Stimulated activated CD8-positive, alpha-beta memory T cell treated with anti-CD3 and anti-CD28 coated beads, Interleukin-4, amount 100 ng/mL, for 1 hour (primary cell): ENCODE measurements around the gene UMODL1.

Experiments used
- DNase-seq, 2 donors: peaks; one replicate each; pipeline ENCODE4 v3.0.0-alpha.2; 2020; ENCODE audit warnings: low read depth in 2 of 2, low spot score in 1 of 2

UMODL1 gene

GRCh38 chr21:42039911-42040351 is 31.2 kb upstream of the UMODL1 start:
- DNase-seq = no peak

GRCh38 chr21:42040411-42041180 is 30.5 kb upstream of the UMODL1 start:
- no peak for DNase-seq

- no peak for DNase-seq
These were observed 29.9 kb upstream of the UMODL1 start for GRCh38 chr21:42041246-42041645.

- no peak for DNase-seq
These were observed 29.4 kb upstream of the UMODL1 start for GRCh38 chr21:42041711-42042110.

- no peak for DNase-seq
These were observed 28.5 kb upstream of the UMODL1 start for GRCh38 chr21:42042651-42043050.

- DNase-seq = no peak
These were observed 27.8 kb upstream of the UMODL1 start for GRCh38 chr21:42043201-42043895.

GRCh38 chr21:42043961-42044360 is 27.2 kb upstream of the UMODL1 start:
- no peak for DNase-seq

GRCh38 chr21:42044871-42045495 is 26.1 kb upstream of the UMODL1 start:
- no peak for DNase-seq

GRCh38 chr21:42047821-42048613 is 23.1 kb upstream of the UMODL1 start:
- no peak for DNase-seq

GRCh38 chr21:42048870-42049577 is 22.1 kb upstream of the UMODL1 start:
- no peak for DNase-seq

- DNase-seq = no peak
These were observed 21.3 kb upstream of the UMODL1 start for GRCh38 chr21:42049578-42050430.

GRCh38 chr21:42051788-42052187 is 19.3 kb upstream of the UMODL1 start:
- DNase-seq = no peak

GRCh38 chr21:42055425-42055824 is 15.7 kb upstream of the UMODL1 start:
- DNase-seq = no peak

- no peak for DNase-seq
These were observed 14.6 kb upstream of the UMODL1 start for GRCh38 chr21:42056468-42056867.

- DNase-seq = no peak
These were observed 14.0 kb upstream of the UMODL1 start for GRCh38 chr21:42056996-42057689.

GRCh38 chr21:42057851-42058437 is 13.2 kb upstream of the UMODL1 start:
- no peak for DNase-seq

GRCh38 chr21:42058631-42059111 is 12.4 kb upstream of the UMODL1 start:
- no peak for DNase-seq

GRCh38 chr21:42059141-42059540 is 12.0 kb upstream of the UMODL1 start:
- no peak for DNase-seq

GRCh38 chr21:42059721-42060120 is 11.4 kb upstream of the UMODL1 start:
- no peak for DNase-seq
